Measurements from ENCODE around the gene CRACR2A. TPM values are rescaled to one million over a fixed set of nuclear protein-coding genes. Genes with fewer than 3 reads are reported as not detected.

The CRACR2A gene
- polyA plus RNA-seq, 1 donor from 2014 or later: 2.1 TPM

GRCh38 chr12:3604286-3604685 lies 148.6 kb downstream of the CRACR2A start:
- no peaks in the 10 kb centered on the region for H3K36me3 ChIP-seq (ENCODE audit: insufficient read depth, low read length)
- H3K9me2 ChIP-seq (ENCODE audit: insufficient read depth, low read length): no peaks in the 10 kb centered on the region
- no peak overlapping the region for H3K4me3 ChIP-seq (ENCODE audit: low read length)
- no peaks in the 10 kb centered on the region for H3K27me3 ChIP-seq (ENCODE audit: insufficient read depth, low read depth, low read length)
- no peak overlapping the region for H3K9ac ChIP-seq (ENCODE audit: low read length)
- no peaks in the 10 kb centered on the region for H3K9me3 ChIP-seq (ENCODE audit: low read length)
- no peak overlapping the region for H3K4me2 ChIP-seq (ENCODE audit: low read length)
- no peak overlapping the region for H3K27ac ChIP-seq (ENCODE audit: low read length)
- no peaks in the 10 kb centered on the region for H3K79me2 ChIP-seq (replicated peaks; ENCODE audit: insufficient read depth, low read length)
- no peaks in the 10 kb centered on the region for H4K20me1 ChIP-seq (ENCODE audit: insufficient read depth)
- no peak for TF ChIP-seq CTCF (IDR thresholded peaks at IDR 0.05; ENCODE audit: poor library complexity, severe bottlenecking)
- H2AFZ ChIP-seq (ENCODE audit: low read depth, low read length): no peak overlapping the region
- no peaks in the 10 kb centered on the region for H3F3A ChIP-seq (ENCODE audit: insufficient read depth, low read length, poor library complexity, severe bottlenecking)

- no peaks in the 10 kb centered on the region for H3K9me2 ChIP-seq (ENCODE audit: insufficient read depth, low read length)
- H2AFZ ChIP-seq (ENCODE audit: low read depth, low read length): no peak overlapping the region
- H3K36me3 ChIP-seq (ENCODE audit: insufficient read depth, low read length): no peaks in the 10 kb centered on the region
- no peaks in the 10 kb centered on the region for H3K9me3 ChIP-seq (ENCODE audit: low read length)
- H3K4me3 ChIP-seq (ENCODE audit: low read length): no peak overlapping the region
- H3K27ac ChIP-seq (ENCODE audit: low read length): no peak overlapping the region
- no peak overlapping the region for H3K9ac ChIP-seq (ENCODE audit: low read length)
- H3K4me2 ChIP-seq (ENCODE audit: low read length): no peak overlapping the region
- no peaks in the 10 kb centered on the region for H3K27me3 ChIP-seq (ENCODE audit: insufficient read depth, low read depth, low read length)
- H4K20me1 ChIP-seq (ENCODE audit: insufficient read depth): no peaks in the 10 kb centered on the region
- no peak for TF ChIP-seq SMC3 (conservative IDR thresholded peaks at IDR 0.05; ENCODE audit: poor library complexity)
- no peak for TF ChIP-seq TAF1 (IDR thresholded peaks at IDR 0.05; ENCODE audit: low read depth)
- no peaks in the 10 kb centered on the region for H3F3A ChIP-seq (ENCODE audit: insufficient read depth, low read length, poor library complexity, severe bottlenecking)
- no peaks in the 10 kb centered on the region for H3K79me2 ChIP-seq (replicated peaks; ENCODE audit: insufficient read depth, low read length)
These were observed 149.3 kb downstream of the CRACR2A start for GRCh38 chr12:3603576-3603975.

- H3K9me3 ChIP-seq (ENCODE audit: low read length): no peaks in the 10 kb centered on the region
- no peaks in the 10 kb centered on the region for H3K36me3 ChIP-seq (ENCODE audit: insufficient read depth, low read length)
- H3K27ac ChIP-seq (ENCODE audit: low read length): no peak overlapping the region
- no peak for TF ChIP-seq EP300 (conservative IDR thresholded peaks at IDR 0.05; ENCODE audit: poor library complexity, severe bottlenecking)
- TF ChIP-seq REST (IDR thresholded peaks at IDR 0.05; ENCODE audit: borderline replicate concordance): no peak
- TF ChIP-seq RAD21 (conservative IDR thresholded peaks at IDR 0.05): no peak
- TF ChIP-seq CTCF (IDR thresholded peaks at IDR 0.05; ENCODE audit: poor library complexity, severe bottlenecking): no peak
- no peak for TF ChIP-seq TAF1 (IDR thresholded peaks at IDR 0.05; ENCODE audit: low read depth)
- TF ChIP-seq MXI1 (conservative IDR thresholded peaks at IDR 0.05; ENCODE audit: poor library complexity, severe bottlenecking): no peak
- no peak for TF ChIP-seq SMC3 (conservative IDR thresholded peaks at IDR 0.05; ENCODE audit: poor library complexity)
- no peak for TF ChIP-seq EZH2 (IDR thresholded peaks at IDR 0.05; ENCODE audit: borderline replicate concordance, insufficient read depth, low read length, poor library complexity, severe bottlenecking)
- TF ChIP-seq POLR2AphosphoS5 (IDR thresholded peaks at IDR 0.05): no peak
- no peaks in the 10 kb centered on the region for H4K20me1 ChIP-seq (ENCODE audit: insufficient read depth)
- no peak overlapping the region for H3K4me3 ChIP-seq (ENCODE audit: low read length)
- H3F3A ChIP-seq (ENCODE audit: insufficient read depth, low read length, poor library complexity, severe bottlenecking): no peaks in the 10 kb centered on the region
- H3K4me2 ChIP-seq (ENCODE audit: low read length): no peak overlapping the region
- H3K27me3 ChIP-seq (ENCODE audit: insufficient read depth, low read depth, low read length): no peaks in the 10 kb centered on the region
- H2AFZ ChIP-seq (ENCODE audit: low read depth, low read length): no peak overlapping the region
- no peaks in the 10 kb centered on the region for H3K9me2 ChIP-seq (ENCODE audit: insufficient read depth, low read length)
- no peak overlapping the region for H3K9ac ChIP-seq (ENCODE audit: low read length)
- H3K79me2 ChIP-seq (replicated peaks; ENCODE audit: insufficient read depth, low read length): no peaks in the 10 kb centered on the region
These were observed 150.4 kb downstream of the CRACR2A start for GRCh38 chr12:3602488-3602887.

Measured in neural cell (in vitro differentiated cells).